HK-2 (cell line): ENCODE measurements around the gene TMEM53.

Experiments
- DNase-seq: peaks from one replicate; pipeline ENCODE4 v3.0.0-alpha.2; 2018; ENCODE audit not compliant: unreplicated experiment

Gene TMEM53

GRCh38 chr1:44628962-44629756 is 45.1 kb downstream of the TMEM53 start:
- DNase-seq = peak; percentile 75

- DNase-seq = no peak
These were observed 48.9 kb downstream of the TMEM53 start for GRCh38 chr1:44625348-44625747.

- no peak for DNase-seq
These were observed 49.9 kb downstream of the TMEM53 start for GRCh38 chr1:44624268-44624901.

- DNase-seq = no peak
These were observed 52.4 kb downstream of the TMEM53 start for GRCh38 chr1:44621841-44622286.

- DNase-seq = no peak
These were observed 54.2 kb downstream of the TMEM53 start for GRCh38 chr1:44620072-44620471.

- peak; percentile 86 for DNase-seq
These were observed 54.9 kb downstream of the TMEM53 start for GRCh38 chr1:44619261-44619900.

- no peak for DNase-seq
These were observed 56.6 kb downstream of the TMEM53 start for GRCh38 chr1:44617703-44618029.

- DNase-seq = peak; percentile 45
These were observed 57.1 kb downstream of the TMEM53 start for GRCh38 chr1:44616991-44617702.

GRCh38 chr1:44616284-44616990 is 57.8 kb downstream of the TMEM53 start:
- no peak for DNase-seq

GRCh38 chr1:44613941-44614340 is 60.3 kb downstream of the TMEM53 start:
- DNase-seq = no peak

- no peak for DNase-seq
These were observed 62.4 kb downstream of the TMEM53 start for GRCh38 chr1:44611866-44612265.

GRCh38 chr1:44611419-44611818 is 62.9 kb downstream of the TMEM53 start:
- DNase-seq = no peak

GRCh38 chr1:44610527-44611148 is 63.6 kb downstream of the TMEM53 start:
- no peak for DNase-seq

- no peak for DNase-seq
These were observed 64.3 kb downstream of the TMEM53 start for GRCh38 chr1:44609768-44610526.

GRCh38 chr1:44609412-44609767 is 64.9 kb downstream of the TMEM53 start:
- peak; percentile 70 for DNase-seq

- DNase-seq = no peak
These were observed 66.1 kb downstream of the TMEM53 start for GRCh38 chr1:44608141-44608540.

GRCh38 chr1:44606701-44607281 is 67.5 kb downstream of the TMEM53 start:
- DNase-seq = no peak

- DNase-seq = no peak
These were observed 68.2 kb downstream of the TMEM53 start for GRCh38 chr1:44605914-44606615.

GRCh38 chr1:44604157-44604955 is 69.9 kb downstream of the TMEM53 start:
- no peak for DNase-seq
